ENCODE data around the gene HNRNPUL1.

GRCh38 chr19:41245843-41246242 is 18.3 kb upstream of the HNRNPUL1 start:
- TF ChIP-seq FOXM1 (IDR thresholded peaks at IDR 0.05; ENCODE audit: borderline replicate concordance, low read depth) (no peak), EGR1 (IDR thresholded peaks at IDR 0.05) (no peak), TAF1 (IDR thresholded peaks at IDR 0.05; ENCODE audit: low read depth) (no peak)
